ENCODE results near the gene NNT.
"Not testable (repeated sequence)": the region's sequence is repeated elsewhere in the genome, so short reads cannot be mapped to it uniquely, and the experiment has no call there.

The NNT gene

DNA sequence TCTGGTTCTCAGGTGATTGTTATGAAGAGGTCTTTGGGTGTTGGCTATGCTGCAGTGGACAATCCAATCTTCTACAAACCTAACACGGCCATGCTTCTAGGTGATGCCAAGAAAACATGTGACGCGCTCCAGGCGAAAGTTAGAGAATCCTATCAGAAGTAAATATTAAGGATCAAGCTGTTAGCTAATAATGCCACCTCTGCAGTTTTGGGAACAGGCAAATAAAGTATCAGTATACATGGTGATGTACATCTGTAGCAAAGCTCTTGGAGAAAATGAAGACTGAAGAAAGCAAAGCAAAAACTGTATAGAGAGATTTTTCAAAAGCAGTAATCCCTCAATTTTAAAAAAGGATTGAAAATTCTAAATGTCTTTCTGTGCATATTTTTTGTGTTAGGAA lies 101.3 kb downstream of the NNT start:
- DNase-seq (ENCODE audit: low read depth in 3 of 3) = no peak

DNA sequence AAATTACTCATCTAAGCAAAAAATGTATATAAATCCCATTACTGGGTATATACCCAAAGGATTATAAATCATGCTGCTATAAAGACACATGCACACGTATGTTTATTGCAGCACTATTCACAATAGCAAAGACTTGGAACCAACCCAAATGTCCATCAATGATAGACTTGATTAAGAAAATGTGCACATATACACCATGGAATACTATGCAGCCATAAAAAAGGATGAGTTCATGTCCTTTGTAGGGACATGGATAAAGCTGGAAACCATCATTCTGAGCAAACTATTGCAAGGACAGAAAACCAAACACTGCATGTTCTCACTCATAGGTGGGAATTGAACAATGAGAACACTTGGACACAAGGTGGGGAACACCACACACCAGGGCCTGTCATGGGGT lies 103.6 kb downstream of the NNT start:
- not testable (repeated sequence) for DNase-seq (ENCODE audit: low read depth in 3 of 3)

DNA sequence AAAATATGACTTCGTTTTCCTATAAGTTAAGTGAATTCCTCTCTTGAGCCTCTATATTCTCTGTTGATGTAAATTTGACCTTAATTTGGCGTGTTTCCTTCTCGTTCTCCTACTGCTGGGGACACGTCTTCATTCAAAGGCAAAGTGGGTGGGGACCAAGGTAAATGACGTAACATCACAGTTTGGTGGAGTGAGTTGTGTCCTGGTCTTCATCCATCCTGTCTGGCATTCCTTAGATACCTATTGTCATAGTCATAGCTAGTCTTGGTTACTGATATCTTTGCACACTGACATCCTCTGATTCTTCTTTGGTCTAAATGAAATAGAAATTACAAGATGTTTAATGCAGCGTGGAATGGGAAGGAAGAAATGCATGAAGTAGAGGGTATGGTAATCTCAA lies 108.5 kb downstream of the NNT start:
- no peak for DNase-seq (ENCODE audit: low read depth in 3 of 3)

DNA sequence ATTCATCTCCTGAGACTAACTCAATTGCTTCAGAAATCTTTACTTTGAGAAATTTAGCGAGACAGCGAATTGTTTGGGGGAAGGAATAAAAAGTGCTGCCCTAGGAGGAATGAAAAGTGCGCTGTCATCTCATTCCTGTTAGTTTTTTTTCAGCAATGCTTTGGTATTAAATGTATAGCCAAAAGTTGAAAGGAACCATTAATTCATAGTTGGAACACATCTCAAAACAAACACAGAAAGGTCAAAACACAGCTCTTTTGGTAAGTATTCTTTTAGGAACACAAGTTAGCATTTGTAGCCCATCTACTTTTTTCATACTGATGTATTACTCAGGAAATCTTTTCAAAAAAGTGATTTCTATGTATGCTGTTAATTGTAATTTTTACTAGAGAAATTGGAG lies 109.1 kb downstream of the NNT start:
- DNase-seq (ENCODE audit: low read depth in 3 of 3) = no peak

DNA sequence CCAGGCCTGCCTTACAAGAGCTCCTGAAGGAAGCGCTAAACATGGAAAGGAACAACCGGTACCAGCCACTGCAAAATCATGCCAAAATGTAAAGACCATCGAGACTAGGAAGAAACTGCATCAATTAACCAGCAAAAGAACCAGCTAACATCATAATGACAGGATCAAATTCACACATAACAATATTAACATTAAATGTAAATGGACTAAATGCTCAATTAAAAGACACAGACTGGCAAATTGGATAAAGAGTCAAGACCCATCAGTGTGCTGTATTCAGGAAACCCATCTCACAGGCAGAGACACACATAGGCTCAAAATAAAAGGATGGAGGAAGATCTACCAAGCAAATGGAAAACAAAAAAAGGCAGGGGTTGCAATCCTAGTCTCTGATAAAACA lies 116.8 kb downstream of the NNT start:
- not testable (repeated sequence) for DNase-seq (ENCODE audit: low read depth in 3 of 3)

DNA sequence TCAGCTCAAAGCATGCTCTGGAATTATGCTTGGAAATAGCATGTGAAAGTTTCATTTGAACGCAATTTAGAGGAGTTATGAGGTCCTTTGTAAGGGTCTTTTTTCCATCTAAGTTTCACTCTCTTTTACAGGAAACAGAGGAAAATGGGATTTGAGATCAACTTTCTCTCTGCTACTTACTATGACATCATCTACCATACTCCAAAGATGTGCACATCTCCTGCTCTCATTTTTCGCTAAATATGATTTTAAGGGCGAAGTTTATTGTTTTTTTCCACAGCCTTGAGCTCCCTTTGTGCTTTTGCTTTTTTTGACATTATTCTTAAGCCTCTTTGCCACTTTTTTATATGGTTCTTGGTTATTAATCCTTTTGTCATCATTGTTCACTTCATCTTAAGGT lies 125.6 kb downstream of the NNT start:
- no peak for DNase-seq (ENCODE audit: low read depth in 3 of 3)

DNA sequence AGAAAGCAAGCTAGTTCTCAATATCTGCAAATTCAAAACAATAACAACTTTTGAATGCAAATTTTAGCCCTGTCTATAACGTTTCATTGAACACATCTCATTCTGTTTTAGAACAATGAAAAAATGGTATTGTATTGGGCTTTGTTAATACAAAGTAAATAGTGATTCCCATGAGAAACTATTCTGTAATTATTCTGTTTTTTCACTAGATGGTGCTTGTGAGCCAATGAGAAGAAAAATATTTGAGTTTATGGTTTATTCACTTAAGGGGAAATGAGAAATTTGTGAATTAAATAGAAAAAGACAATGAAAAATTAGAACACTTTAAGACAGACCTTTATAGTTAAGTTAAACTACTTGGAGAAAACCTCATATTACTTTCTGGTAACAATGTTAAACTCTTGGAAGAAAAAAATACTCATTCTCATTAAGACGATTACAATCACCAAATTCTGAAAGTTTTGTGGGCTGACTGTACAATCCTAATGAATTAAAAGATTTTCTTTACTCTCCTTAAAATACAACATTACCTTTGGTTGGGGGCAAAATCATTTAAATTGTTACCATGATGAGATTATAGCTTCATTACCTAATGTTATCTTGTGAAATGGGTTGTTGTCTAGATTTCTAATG lies 127.0 kb downstream of the NNT start:
- DNase-seq (ENCODE audit: low read depth in 3 of 3) = no peak

DNA sequence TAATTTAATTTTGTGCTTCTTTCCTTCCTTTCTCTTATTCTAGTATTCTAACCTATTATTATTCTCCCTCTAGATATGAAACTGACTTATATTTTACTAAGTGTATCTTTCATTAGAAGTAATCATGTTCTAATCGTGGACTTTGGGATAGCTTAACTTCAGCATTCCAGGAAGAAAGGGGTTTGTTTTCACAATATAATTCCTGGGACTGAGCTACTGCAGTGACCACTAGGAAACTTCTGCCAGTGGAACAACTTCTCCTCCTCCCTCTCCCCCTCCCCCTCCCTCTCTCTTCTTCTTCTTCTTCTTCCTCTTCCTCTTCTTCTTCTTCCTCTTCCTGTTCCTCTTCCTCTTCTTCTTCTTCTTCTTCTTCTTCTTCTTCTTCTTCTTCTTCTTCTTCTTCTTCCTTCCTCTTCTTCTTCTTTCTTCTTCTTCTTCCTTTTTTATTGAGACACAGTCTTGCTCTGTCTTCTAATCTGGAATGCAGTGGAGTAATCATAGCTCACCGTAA lies 127.9 kb downstream of the NNT start:
- no peak for DNase-seq (ENCODE audit: low read depth in 3 of 3)

DNA sequence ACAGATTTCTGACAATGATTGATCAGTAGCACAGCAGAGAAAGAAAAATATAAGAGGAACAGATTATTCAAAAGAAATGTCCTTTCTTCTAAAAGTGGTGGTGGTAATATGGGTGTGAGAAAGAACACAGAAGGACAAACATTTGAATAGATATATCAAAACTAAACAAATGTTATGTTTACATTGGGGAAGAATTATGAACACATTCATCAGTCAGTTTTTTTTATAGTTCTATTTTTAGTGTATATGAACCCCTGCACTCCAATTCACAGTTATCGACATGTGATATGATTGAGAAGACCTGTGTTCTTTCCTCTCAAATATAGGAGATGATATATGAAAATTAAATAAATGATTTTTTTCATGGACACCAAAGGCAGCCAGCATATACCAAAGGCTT lies 128.6 kb downstream of the NNT start:
- no peak for DNase-seq (ENCODE audit: low read depth in 3 of 3)

DNA sequence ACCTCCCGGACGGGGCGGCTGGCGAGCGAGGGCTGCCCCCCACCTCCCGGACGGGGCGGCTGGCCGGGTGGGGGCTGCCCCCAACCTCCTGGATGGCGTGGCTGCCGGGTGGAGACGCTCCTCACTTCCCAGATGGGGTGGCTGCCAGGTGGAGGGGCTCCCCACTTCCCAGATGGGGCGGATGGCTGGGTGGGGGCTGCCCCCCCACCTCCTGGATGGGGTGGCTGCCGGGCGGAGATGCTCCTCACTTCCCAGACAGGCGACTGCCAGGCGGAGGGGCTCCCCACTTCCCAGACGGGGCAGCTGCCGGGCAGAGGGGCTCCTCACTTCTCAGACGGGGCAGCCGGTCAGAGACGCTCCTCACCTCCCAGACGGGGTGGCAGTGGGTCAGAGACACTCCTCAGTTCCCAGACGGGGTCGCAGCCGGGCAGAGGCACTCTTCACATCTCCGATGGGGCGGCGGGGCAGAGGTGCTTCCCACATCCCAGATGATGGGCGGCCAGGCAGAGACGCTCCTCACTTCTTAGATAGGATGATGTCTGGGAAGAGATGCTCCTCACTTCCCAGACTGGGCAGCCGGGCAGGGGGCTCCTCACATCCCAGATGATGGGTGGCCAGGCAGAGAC lies 143.1 kb downstream of the NNT start:
- DNase-seq (ENCODE audit: low read depth in 3 of 3) = not testable (repeated sequence)

DNA sequence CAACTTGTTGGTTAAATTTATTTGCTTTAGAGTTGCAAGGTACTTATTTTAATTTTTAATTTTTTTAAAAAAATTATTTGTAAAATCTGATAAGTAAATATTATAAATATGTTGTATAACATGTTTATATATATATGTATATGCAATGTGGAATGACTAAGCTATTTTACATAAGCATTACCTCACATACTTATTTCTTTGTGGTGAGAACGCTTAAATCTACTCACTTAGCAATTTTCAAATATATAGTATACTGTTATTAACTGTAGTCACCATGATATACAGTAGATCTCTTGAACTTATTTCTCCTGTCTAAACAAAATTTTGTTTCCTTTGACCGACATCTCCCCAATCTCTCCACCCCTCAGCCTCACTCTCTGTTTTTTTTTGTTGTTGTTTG lies 147.8 kb downstream of the NNT start:
- no peak for DNase-seq (ENCODE audit: low read depth in 3 of 3)

DNA sequence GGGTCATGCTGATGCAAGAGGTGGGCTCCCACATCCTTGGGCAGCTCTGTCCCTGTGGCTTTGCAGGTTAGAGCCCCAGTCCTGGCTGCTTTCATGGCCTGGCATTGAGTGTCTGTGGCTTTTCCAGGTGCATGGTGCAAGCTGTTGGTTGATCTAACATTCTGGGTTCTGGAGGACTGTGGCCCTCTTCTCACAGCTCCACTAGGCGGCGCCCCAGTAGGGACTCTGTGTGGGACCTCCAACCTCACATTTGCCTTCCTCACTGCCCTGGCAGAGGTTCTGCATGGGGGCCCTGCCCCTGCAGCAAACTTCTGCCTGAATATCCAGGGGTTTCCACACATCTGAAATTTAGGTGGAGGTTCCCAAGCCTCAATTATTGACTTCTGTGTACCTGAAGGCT lies 150.1 kb downstream of the NNT start:
- DNase-seq (ENCODE audit: low read depth in 3 of 3) = no peak
